NCI-H2196 treated with DMSO at 0.1 percent for 48 hours (cell line): Measurements from ENCODE around the gene LEF1.

Experiments
- DNase-seq: peaks from one replicate; lab custom pipeline; 2025; ENCODE audit not compliant: unreplicated experiment; lab: John Stamatoyannopoulos, UW

Gene LEF1

GRCh38 chr4:108114503-108114902 lies 54.2 kb downstream of the LEF1 start:
- DNase-seq: no peak

GRCh38 chr4:108113229-108113628 lies 55.5 kb downstream of the LEF1 start:
- DNase-seq: no peak

GRCh38 chr4:108111781-108112180 lies 57.0 kb downstream of the LEF1 start:
- no peak for DNase-seq

- DNase-seq: no peak
Measured at GRCh38 chr4:108110450-108110849, 58.3 kb downstream of the LEF1 start.

- no peak for DNase-seq
Measured at GRCh38 chr4:108109997-108110416, 58.7 kb downstream of the LEF1 start.

GRCh38 chr4:108109111-108109510 lies 59.6 kb downstream of the LEF1 start:
- no peak for DNase-seq

GRCh38 chr4:108107729-108108382 lies 60.9 kb downstream of the LEF1 start:
- DNase-seq: no peak

GRCh38 chr4:108107101-108107500 lies 61.6 kb downstream of the LEF1 start:
- DNase-seq: no peak

- DNase-seq: no peak
Measured at GRCh38 chr4:108106186-108106585, 62.5 kb downstream of the LEF1 start.

GRCh38 chr4:108103099-108103862 lies 65.5 kb downstream of the LEF1 start:
- no peak for DNase-seq

GRCh38 chr4:108100827-108101226 lies 67.9 kb downstream of the LEF1 start:
- no peak for DNase-seq

GRCh38 chr4:108099838-108100237 lies 68.9 kb downstream of the LEF1 start:
- DNase-seq: no peak

- DNase-seq: no peak
Measured at GRCh38 chr4:108097990-108098553, 70.7 kb downstream of the LEF1 start.

GRCh38 chr4:108094923-108095482 lies 73.7 kb downstream of the LEF1 start:
- no peak for DNase-seq

GRCh38 chr4:108094131-108094530 lies 74.6 kb downstream of the LEF1 start:
- no peak for DNase-seq

- DNase-seq: no peak
Measured at GRCh38 chr4:108092288-108092687, 76.4 kb downstream of the LEF1 start.

- no peak for DNase-seq
Measured at GRCh38 chr4:108087293-108087967, 81.3 kb downstream of the LEF1 start.

GRCh38 chr4:108081256-108081655 lies 87.5 kb downstream of the LEF1 start:
- no peak for DNase-seq

GRCh38 chr4:108080747-108081146 lies 88.0 kb downstream of the LEF1 start:
- no peak for DNase-seq

- no peak for DNase-seq
Measured at GRCh38 chr4:108078024-108078733, 90.6 kb downstream of the LEF1 start.

GRCh38 chr4:108072300-108072699 lies 96.4 kb downstream of the LEF1 start:
- no peak for DNase-seq
